HG03159 (cell line): Measurements from ENCODE around the gene PRPF8.

Source experiments
- ATAC-seq: cut with Tn5 transposase; IDR thresholded peaks from one replicate; pipeline ENCODE4 v1.9.1; 2021; ENCODE audit warnings: mild to moderate bottlenecking, moderate library complexity; ENCODE audit not compliant: unreplicated experiment

Gene PRPF8

DNA sequence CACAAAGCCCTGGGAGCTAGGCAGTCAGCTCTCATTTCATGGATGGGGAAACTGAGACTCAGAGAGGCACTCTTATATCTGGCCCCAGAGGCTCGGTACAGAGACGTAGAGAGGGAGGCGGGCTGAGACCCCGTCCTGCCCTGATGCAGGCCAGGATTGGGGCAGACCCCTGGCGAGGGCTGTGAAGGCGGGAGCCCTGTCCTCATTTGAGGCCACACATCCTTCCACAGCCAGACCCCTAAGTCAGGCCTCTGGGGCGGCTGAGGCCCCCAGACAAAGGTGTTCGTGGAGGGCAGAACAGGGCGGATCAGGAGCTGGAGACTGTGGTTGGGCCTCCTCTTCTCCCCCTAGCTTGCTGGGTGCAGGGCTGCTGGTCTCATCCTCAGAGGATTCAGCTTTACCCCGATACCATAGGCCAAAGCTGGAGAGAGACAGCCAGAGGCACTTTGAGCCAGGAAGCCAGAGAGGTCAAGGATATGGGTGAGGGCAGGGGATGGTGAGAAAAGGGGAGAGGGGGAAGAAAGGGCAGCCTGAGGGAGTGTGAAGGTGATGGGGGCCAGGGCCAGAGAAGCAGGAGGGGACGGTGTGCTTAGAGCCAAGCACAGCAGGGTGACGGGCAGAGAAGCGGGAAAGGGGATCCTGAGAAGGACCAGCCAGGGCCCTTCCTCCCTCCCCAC, 38.3 kb downstream of the PRPF8 start:
- ATAC-seq: no peak

- no peak for ATAC-seq
Observed at GRCh38 chr17:1645207-1646171, 39.2 kb downstream of the PRPF8 start, which contains the start of gene SCARF1. TSS of gene SCARF1 (minus strand) at chr17:1645732. CDS start at chr17:1645697, 35 bp downstream.

GRCh38 chr17:1644493-1645206, 40.0 kb downstream of the PRPF8 start:
- no peak for ATAC-seq

DNA sequence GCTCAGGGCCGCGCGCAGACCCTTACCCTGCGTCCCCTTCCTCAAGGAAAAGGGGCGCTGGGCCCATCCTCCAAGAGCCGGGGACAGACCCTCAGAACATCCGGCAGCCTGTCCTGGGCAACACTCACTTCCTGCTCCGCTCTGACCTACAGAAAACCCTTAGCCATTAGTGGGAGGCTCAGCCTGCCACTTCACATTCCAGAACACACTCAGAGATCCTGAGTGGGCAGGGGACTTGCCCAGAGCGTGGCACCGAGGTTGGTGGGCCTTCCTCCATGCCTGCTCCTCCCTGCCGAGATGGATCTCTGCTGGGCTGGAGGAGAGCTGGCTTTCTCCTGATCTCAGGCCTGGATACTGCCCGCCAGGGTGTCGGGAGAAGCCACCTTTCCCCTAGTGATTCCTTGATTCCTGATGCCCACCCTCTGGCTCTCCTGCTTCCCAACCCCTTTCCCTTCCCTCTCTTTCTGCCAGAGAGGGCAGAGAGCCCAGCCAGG, 40.6 kb downstream of the PRPF8 start:
- ATAC-seq: no peak

GRCh38 chr17:1643293-1643998, 41.2 kb downstream of the PRPF8 start:
- no peak for ATAC-seq

GRCh38 chr17:1641065-1641403, 43.6 kb downstream of the PRPF8 start:
- no peak for ATAC-seq

DNA sequence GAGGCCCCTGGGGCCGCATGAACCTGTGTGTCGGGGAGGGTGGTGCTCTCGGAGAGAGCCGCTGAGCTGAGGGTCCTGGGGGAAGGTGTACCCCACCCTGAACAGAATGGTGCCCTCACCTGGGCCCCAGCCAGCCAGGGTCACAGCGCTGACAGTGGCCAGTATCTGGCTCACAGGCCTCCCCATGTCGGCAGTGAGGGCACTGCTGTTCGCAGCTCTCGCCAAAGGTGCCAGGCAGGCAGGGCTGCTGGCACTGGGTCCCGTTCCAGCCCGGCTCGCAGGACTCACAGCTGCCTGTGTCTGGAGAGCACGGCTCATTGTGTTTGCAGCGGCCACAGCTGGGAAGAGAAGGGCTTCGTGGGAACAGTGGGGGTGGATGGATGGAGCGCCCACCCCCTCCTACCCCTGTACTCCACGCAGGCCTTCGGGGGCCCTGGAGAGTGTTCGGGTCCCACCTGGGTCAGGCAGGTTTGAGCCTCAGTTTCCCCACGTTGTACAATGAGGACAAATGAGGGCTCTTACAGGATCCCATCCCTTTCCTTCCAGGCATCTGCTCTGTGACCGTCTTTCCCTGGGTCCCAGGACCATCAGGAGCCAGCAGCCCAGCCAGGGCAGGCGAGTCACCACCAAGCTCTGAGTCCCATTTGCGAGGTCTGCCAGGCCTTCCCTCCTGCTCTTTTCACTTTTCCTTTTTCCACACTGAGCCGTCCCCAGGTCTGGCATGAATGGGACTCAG, 44.2 kb downstream of the PRPF8 start:
- ATAC-seq: no peak

GRCh38 chr17:1639549-1640180, 45.0 kb downstream of the PRPF8 start:
- no peak for ATAC-seq

DNA sequence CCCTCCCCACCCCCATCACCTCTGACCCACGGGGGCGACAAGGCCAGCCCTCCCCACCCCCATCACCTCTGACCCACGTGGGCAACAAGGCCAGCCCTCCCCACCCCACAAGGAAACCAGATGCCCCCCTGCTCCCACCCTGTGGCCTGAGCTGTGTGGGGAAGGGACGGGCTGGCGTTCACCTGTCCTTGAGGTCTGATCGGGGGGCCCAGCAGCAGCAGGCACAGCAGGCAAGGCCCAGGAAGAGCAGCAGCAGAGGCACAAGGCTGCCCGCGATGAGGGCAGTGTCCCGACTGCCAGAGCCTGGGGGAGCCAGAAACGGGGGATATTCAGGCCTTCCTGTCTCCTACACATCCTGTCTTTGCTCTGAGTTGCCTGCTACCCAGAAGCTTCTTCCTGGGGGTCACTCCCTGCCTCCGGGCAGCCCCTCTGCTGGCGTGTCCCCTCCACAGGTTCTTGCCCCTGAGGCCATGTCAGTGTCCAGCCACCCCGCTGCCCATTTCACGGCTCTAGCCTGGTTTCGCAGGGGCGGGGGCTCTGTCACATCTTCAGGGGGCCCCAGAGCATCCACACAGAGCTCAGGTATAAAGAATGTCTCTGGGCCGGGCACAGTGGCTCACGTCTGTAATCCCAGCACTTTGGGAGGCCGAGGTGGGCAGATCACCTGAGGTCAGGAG, 45.9 kb downstream of the PRPF8 start:
- no peak for ATAC-seq

DNA sequence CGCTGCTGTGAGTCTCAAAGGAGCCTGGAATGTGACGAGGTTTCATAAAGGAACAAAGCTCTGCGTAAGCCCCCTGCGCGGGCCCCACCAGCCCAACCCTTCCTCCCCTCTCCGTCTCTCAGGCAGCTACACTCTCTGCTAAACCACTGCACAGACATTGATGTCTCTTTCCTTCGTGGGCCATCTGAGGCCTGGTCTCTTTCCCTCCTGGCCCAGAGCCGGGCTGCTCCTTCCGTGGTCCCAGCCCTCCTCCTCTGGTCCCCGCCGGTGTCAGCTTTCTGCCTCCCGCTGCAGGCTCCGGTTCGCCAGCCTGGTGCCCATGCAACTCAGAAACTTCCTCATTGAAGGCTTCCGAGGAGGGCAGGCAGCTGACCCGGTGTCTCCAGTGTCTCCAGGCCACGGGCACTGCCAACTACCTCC, 46.5 kb downstream of the PRPF8 start:
- no peak for ATAC-seq

- ATAC-seq: no peak
Observed at GRCh38 chr17:1636732-1637285, 47.9 kb downstream of the PRPF8 start.

GRCh38 chr17:1635675-1636465, 48.8 kb downstream of the PRPF8 start:
- no peak for ATAC-seq

GRCh38 chr17:1634841-1635650, 49.6 kb downstream of the PRPF8 start:
- no peak for ATAC-seq

DNA sequence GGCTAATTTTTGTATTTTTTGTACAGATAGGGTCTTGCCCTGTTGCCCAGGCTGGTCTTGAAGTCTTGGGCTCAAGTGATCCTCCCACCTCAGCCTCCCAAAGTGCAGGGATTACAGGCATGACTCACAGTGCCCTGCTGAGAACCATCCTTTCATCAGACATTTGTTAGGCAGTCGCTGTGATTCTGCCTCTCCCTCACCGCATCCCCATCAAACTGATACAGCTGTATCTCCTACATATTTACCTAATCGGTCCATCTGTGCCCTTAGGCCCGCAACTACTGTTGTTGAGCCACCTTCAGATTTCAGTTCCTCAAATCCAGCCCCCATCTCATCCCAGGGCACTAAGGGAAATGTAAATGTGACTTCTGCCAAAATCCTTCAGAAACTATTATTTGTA, 54.0 kb downstream of the PRPF8 start:
- ATAC-seq: no peak

DNA sequence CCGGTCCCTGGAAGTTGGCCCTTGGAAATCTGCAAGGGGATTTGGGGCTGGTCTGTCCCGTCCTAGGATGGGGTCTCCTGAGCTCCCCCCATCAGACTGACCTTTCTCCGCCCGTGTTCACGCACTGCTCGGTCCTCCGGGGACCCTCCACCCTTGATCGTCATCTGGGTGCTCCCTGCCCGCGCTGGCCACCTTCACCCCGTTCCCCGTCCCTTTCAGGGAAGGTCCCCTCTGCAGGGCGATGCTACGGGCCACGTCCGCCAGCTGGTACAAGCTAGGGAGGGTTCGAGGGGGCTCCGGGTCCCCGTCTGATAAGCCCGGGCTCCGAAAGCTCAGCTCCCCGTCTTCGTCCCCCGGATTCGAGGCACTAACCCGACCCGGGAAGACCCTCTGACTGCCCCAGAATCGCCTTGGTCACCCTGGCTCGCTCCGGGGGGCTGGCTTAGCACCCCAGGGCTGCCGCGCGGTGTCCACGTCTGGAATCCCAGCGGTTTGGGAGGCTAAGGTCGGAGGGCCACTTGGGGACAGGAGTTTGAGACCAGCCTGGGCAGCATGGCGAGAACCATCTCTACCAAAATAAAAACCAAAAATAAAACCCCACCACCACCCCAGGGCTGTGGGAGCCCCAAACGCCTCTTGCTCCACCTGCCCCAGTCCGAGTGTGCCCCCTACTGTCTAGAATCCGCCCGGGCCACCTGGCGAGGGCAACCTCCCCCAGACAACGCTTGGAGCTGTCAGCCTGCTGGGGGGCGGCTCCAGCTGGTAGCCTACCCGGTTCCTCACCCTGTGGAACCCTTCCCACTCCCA, 55.0 kb downstream of the PRPF8 start:
- no peak for ATAC-seq

DNA sequence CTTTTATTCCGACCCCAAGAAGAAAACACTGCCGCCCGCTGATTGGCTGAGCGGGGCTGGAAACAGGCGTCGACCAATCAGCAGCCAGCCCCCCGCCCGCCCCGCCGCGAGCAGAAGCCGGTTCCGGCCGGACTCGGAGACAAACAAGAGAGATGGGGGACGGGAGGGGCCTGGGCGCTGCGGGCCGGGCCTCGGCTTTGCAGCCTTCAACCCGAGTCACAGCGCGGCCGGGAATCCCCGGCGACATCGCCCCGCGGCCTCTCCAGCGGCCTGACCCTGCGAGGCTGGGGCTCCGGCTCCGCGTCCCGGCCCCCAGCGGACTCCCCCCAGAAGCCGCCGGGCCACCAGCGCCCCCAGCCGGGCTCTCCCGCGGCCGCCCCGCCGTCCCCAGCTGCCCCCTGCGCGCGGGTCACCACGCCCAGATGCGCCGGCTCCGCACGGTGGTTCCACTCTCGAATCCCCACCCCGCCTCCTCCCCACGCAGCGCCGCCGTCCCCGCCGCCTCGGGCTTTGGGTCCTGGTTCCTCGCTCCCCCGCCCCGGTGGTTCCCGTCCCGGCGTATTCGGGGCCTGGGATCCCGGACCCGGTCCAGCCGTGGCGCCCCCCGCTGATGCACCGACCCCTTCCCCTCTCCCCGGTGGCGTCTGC, 55.7 kb downstream of the PRPF8 start:
- ATAC-seq: peak; percentile 52
